Right lung (tissue), 5 donors: Measurements from ENCODE around the gene AEBP1. TPM values are rescaled to one million over a fixed set of nuclear protein-coding genes. Genes with fewer than 3 reads are reported as not detected.

Source experiments
- DNase-seq, 2 donors: peaks; one replicate each; pipeline ENCODE4 v3.0.0-alpha.2; 2013
- polyA plus RNA-seq, 5 donors: library from polyadenylated mRNA; unstranded; fragments of 120-200 nt; gene quantifications; one replicate each; pipeline versions ENCODE4 v1.2.1 to v1.2.3, GENCODE V29; 2013; ENCODE audit warnings: inconsistent platforms in 1 of 5, low replicate concordance in 1 of 5; ENCODE audit not compliant: insufficient read length in 5 of 5, insufficient read depth in 1 of 5

Gene AEBP1
- polyA plus RNA-seq, 5 donors, result 40.9 to 74.4 (median 48.2) TPM

- no peak for DNase-seq
These were observed 38.6 kb upstream of the AEBP1 start, which contains the start of gene PGAM2 for GRCh38 chr7:44065431-44066110. Gene PGAM2 (minus strand): TSS chr7:44065567. CDS start chr7:44065529, 38 bp downstream.

- no peak for DNase-seq
These were observed 38.1 kb upstream of the AEBP1 start for GRCh38 chr7:44066111-44066460.

- no peak for DNase-seq
These were observed 37.6 kb upstream of the AEBP1 start for GRCh38 chr7:44066494-44067063.

- DNase-seq, result no peak
These were observed 36.8 kb upstream of the AEBP1 start for GRCh38 chr7:44067064-44067951.

- no peak for DNase-seq
These were observed 36.1 kb upstream of the AEBP1 start for GRCh38 chr7:44068054-44068453.

GRCh38 chr7:44071726-44072363 lies 32.3 kb upstream of the AEBP1 start:
- DNase-seq, result no peak

GRCh38 chr7:44072364-44073231 lies 31.5 kb upstream of the AEBP1 start:
- peak in 1 of 2 donors; percentile 55 for DNase-seq

- no peak for DNase-seq
These were observed 30.3 kb upstream of the AEBP1 start for GRCh38 chr7:44073664-44074348.

GRCh38 chr7:44074349-44074695 lies 29.8 kb upstream of the AEBP1 start:
- DNase-seq, result no peak

- DNase-seq, result no peak
These were observed 28.7 kb upstream of the AEBP1 start for GRCh38 chr7:44075296-44076075.

GRCh38 chr7:44076101-44076895 lies 27.8 kb upstream of the AEBP1 start:
- no peak for DNase-seq

GRCh38 chr7:44077061-44077460 lies 27.1 kb upstream of the AEBP1 start:
- no peak for DNase-seq

GRCh38 chr7:44077681-44078091 lies 26.5 kb upstream of the AEBP1 start:
- DNase-seq, result no peak

- DNase-seq, result no peak
These were observed 25.6 kb upstream of the AEBP1 start for GRCh38 chr7:44078521-44078920.

- DNase-seq, result no peak
These were observed 24.7 kb upstream of the AEBP1 start for GRCh38 chr7:44079331-44080021.

GRCh38 chr7:44080118-44080517 lies 24.0 kb upstream of the AEBP1 start:
- no peak for DNase-seq

GRCh38 chr7:44080686-44081265 lies 23.4 kb upstream of the AEBP1 start:
- DNase-seq, result no peak

GRCh38 chr7:44081266-44081748 lies 22.8 kb upstream of the AEBP1 start:
- no peak for DNase-seq
